ENCODE data around the gene SLC5A3. TPM values are rescaled to one million over a fixed set of nuclear protein-coding genes. Genes with fewer than 3 reads are reported as not detected.

SLC5A3 gene
- polyA plus RNA-seq, 3 donors from 2014 or later: 0.81 to 2.8 (median 1.9) TPM

- H3K27ac Mint-ChIP-seq: peak overlapping the region; percentile 3 to 78 (median 55)
- H3K4me1 Mint-ChIP-seq: peaks cover 66 to 90% of the 10 kb centered on the region in 2 donors
- H3K4me3 Mint-ChIP-seq: no peak overlapping the region
- H3K36me3 Mint-ChIP-seq: peaks cover 4 to 28% (median 14%) of the 10 kb centered on the region in 3 donors
- H3K27me3 Mint-ChIP-seq (ENCODE audit: low read depth in 3 of 3): no peaks in the 10 kb centered on the region
- H3K9me3 Mint-ChIP-seq: no peaks in the 10 kb centered on the region
- DNase-seq: no peak
These were observed 19.7 kb downstream of the SLC5A3 start for GRCh38 chr21:34093083-34093482.

- no peaks in the 10 kb centered on the region for H3K9me3 Mint-ChIP-seq
- H3K4me3 Mint-ChIP-seq: no peak overlapping the region
- peak overlapping the region in 2 of 6 donors; percentile 42 to 46 for H3K27ac Mint-ChIP-seq
- H3K27me3 Mint-ChIP-seq (ENCODE audit: low read depth in 3 of 3): no peaks in the 10 kb centered on the region
- peaks cover 74 to 99% of the 10 kb centered on the region in 2 donors for H3K4me1 Mint-ChIP-seq
- H3K36me3 Mint-ChIP-seq: peaks cover 9 to 33% (median 14%) of the 10 kb centered on the region in 3 donors
- no peak for DNase-seq
These were observed 21.6 kb downstream of the SLC5A3 start for GRCh38 chr21:34094949-34095348.

GRCh38 chr21:34097442-34097841, 24.1 kb downstream of the SLC5A3 start:
- H3K27ac Mint-ChIP-seq: peak overlapping the region in 4 of 6 donors; percentile 23 to 65 (median 43)
- no peaks in the 10 kb centered on the region for H3K27me3 Mint-ChIP-seq (ENCODE audit: low read depth in 3 of 3)

GRCh38 chr21:34100337-34100736, 27.0 kb downstream of the SLC5A3 start:
- Mint-ChIP-seq H3K27ac (no peak overlapping the region), H3K4me3 (no peak overlapping the region), H3K9me3 (no peaks in the 10 kb centered on the region), H3K27me3 (ENCODE audit: low read depth in 3 of 3) (no peaks in the 10 kb centered on the region), H3K36me3 (peaks cover 12 to 21% (median 14%) of the 10 kb centered on the region in 3 donors), H3K4me1 (peaks cover 76 to 99% of the 10 kb centered on the region in 2 donors)
- DNase-seq: no peak

More at GRCh38 chr21:34097442-34097841, 24.1 kb downstream of the SLC5A3 start:
- no peak overlapping the region for H3K4me3 Mint-ChIP-seq
- peaks cover 75 to 99% of the 10 kb centered on the region in 2 donors for H3K4me1 Mint-ChIP-seq
- no peaks in the 10 kb centered on the region for H3K9me3 Mint-ChIP-seq
- H3K36me3 Mint-ChIP-seq: peaks cover 9 to 33% (median 14%) of the 10 kb centered on the region in 3 donors
- DNase-seq: no peak

GRCh38 chr21:34100790-34101189, 27.4 kb downstream of the SLC5A3 start:
- no peak overlapping the region for H3K4me3 Mint-ChIP-seq
- H3K9me3 Mint-ChIP-seq: no peaks in the 10 kb centered on the region
- no peaks in the 10 kb centered on the region for H3K27me3 Mint-ChIP-seq (ENCODE audit: low read depth in 3 of 3)
- peaks cover 76 to 99% of the 10 kb centered on the region in 2 donors for H3K4me1 Mint-ChIP-seq
- H3K36me3 Mint-ChIP-seq: peaks cover 7 to 17% (median 14%) of the 10 kb centered on the region in 3 donors
- DNase-seq: no peak
- H3K27ac Mint-ChIP-seq: no peak overlapping the region

- no peaks in the 10 kb centered on the region for H3K9me3 Mint-ChIP-seq
- peaks cover 0 to 10% (median 5%) of the 10 kb centered on the region in 3 donors for H3K36me3 Mint-ChIP-seq
These were observed 32.7 kb downstream of the SLC5A3 start for GRCh38 chr21:34105947-34106541.

GRCh38 chr21:34107606-34108005, 34.2 kb downstream of the SLC5A3 start:
- peaks cover 57 to 85% of the 10 kb centered on the region in 2 donors for H3K4me1 Mint-ChIP-seq
- no peak for DNase-seq
- no peaks in the 10 kb centered on the region for H3K27me3 Mint-ChIP-seq (ENCODE audit: low read depth in 3 of 3)
- H3K9me3 Mint-ChIP-seq: no peaks in the 10 kb centered on the region
- no peak overlapping the region for H3K4me3 Mint-ChIP-seq
- H3K36me3 Mint-ChIP-seq: peaks cover 0 to 10% (median 5%) of the 10 kb centered on the region in 3 donors
- H3K27ac Mint-ChIP-seq: peak overlapping the region in 1 of 6 donors; percentile 26

More at GRCh38 chr21:34105947-34106541, 32.7 kb downstream of the SLC5A3 start:
- Mint-ChIP-seq H3K27ac (peak overlapping the region in 1 of 6 donors; percentile 44), H3K4me1 (peaks cover 56 to 85% of the 10 kb centered on the region in 2 donors), H3K4me3 (no peak overlapping the region), H3K27me3 (ENCODE audit: low read depth in 3 of 3) (no peaks in the 10 kb centered on the region)
- DNase-seq: no peak

- peak overlapping the region in 1 of 6 donors; percentile 50 for H3K27ac Mint-ChIP-seq
- peaks cover 58 to 85% of the 10 kb centered on the region in 2 donors for H3K4me1 Mint-ChIP-seq
- H3K4me3 Mint-ChIP-seq: no peak overlapping the region
- H3K27me3 Mint-ChIP-seq (ENCODE audit: low read depth in 3 of 3): no peaks in the 10 kb centered on the region
- DNase-seq: no peak
- H3K36me3 Mint-ChIP-seq: peaks cover 4 to 14% (median 5%) of the 10 kb centered on the region in 3 donors
- H3K9me3 Mint-ChIP-seq: no peaks in the 10 kb centered on the region
These were observed 35.7 kb downstream of the SLC5A3 start for GRCh38 chr21:34109075-34109474.

GRCh38 chr21:34110594-34111202, 37.3 kb downstream of the SLC5A3 start:
- peaks cover 52 to 86% of the 10 kb centered on the region in 2 donors for H3K4me1 Mint-ChIP-seq
- no peak for DNase-seq
- no peaks in the 10 kb centered on the region for H3K9me3 Mint-ChIP-seq
- H3K27me3 Mint-ChIP-seq (ENCODE audit: low read depth in 3 of 3): no peaks in the 10 kb centered on the region
- no peak overlapping the region for H3K27ac Mint-ChIP-seq
- H3K4me3 Mint-ChIP-seq: no peak overlapping the region
- H3K36me3 Mint-ChIP-seq: peaks cover 4 to 10% (median 5%) of the 10 kb centered on the region in 3 donors

- Mint-ChIP-seq H3K9me3 (no peaks in the 10 kb centered on the region), H3K4me3 (peak overlapping the region in 1 of 5 donors; percentile 5), H3K27ac (peak overlapping the region; percentile 13 to 69 (median 47)), H3K27me3 (ENCODE audit: low read depth in 3 of 3) (no peaks in the 10 kb centered on the region), H3K4me1 (peaks cover 54 to 81% of the 10 kb centered on the region in 2 donors), H3K36me3 (peaks cover 2 to 10% (median 8%) of the 10 kb centered on the region in 3 donors)
- no peak for DNase-seq
These were observed 39.1 kb downstream of the SLC5A3 start for GRCh38 chr21:34112316-34113033.

GRCh38 chr21:34113842-34114241, 40.5 kb downstream of the SLC5A3 start:
- Mint-ChIP-seq H3K9me3 (no peaks in the 10 kb centered on the region), H3K27ac (peak overlapping the region in 2 of 6 donors; percentile 35 to 47), H3K36me3 (peaks cover 0 to 8% (median 7%) of the 10 kb centered on the region in 3 donors), H3K27me3 (ENCODE audit: low read depth in 3 of 3) (no peaks in the 10 kb centered on the region), H3K4me3 (no peak overlapping the region), H3K4me1 (peaks cover 51 to 78% of the 10 kb centered on the region in 2 donors)
- DNase-seq: no peak

GRCh38 chr21:34115160-34115559, 41.8 kb downstream of the SLC5A3 start:
- peaks cover 0 to 8% (median 5%) of the 10 kb centered on the region in 3 donors for H3K36me3 Mint-ChIP-seq
- peaks cover 53 to 71% of the 10 kb centered on the region in 2 donors for H3K4me1 Mint-ChIP-seq

GRCh38 chr21:34116569-34116968, 43.2 kb downstream of the SLC5A3 start:
- H3K4me3 Mint-ChIP-seq: no peak overlapping the region
- DNase-seq: no peak
- H3K9me3 Mint-ChIP-seq: no peaks in the 10 kb centered on the region
- H3K27me3 Mint-ChIP-seq (ENCODE audit: low read depth in 3 of 3): no peaks in the 10 kb centered on the region
- peaks cover 0 to 8% (median 5%) of the 10 kb centered on the region in 3 donors for H3K36me3 Mint-ChIP-seq
- peak overlapping the region in 4 of 6 donors; percentile 29 to 45 (median 41) for H3K27ac Mint-ChIP-seq
- peaks cover 48 to 68% of the 10 kb centered on the region in 2 donors for H3K4me1 Mint-ChIP-seq

More at GRCh38 chr21:34115160-34115559, 41.8 kb downstream of the SLC5A3 start:
- Mint-ChIP-seq H3K4me3 (no peak overlapping the region), H3K9me3 (no peaks in the 10 kb centered on the region), H3K27me3 (ENCODE audit: low read depth in 3 of 3) (no peaks in the 10 kb centered on the region), H3K27ac (peak overlapping the region in 2 of 6 donors; percentile 28 to 48)
- DNase-seq: no peak

Data from immature natural killer cell (primary cell).